Body of pancreas (tissue), 4 donors: ENCODE data around the gene AMPD2. TPM values are rescaled to one million over a fixed set of nuclear protein-coding genes. Genes with fewer than 3 reads are reported as not detected.

ENCODE experiments used
- ATAC-seq: fragments of 150-250 bp; one replicate; pipeline ENCODE4 v1.9.1; 2016
- DNase-seq, 4 donors: peaks; one replicate each; pipeline ENCODE4 v3.0.0-alpha.2; 2019
- H3K27ac ChIP-seq, 4 donors: fragments of 200-600 bp; sonication (generic); 1 replicate in 3 of 4; 2 replicates in 1 of 4; pipeline versions ENCODE4 v1.5.1 to v1.6.1; 2016 to 2019; ENCODE audit warnings: mild to moderate bottlenecking in 1 of 4, mixed read lengths in 1 of 4, moderate library complexity in 1 of 4
- H3K27me3 ChIP-seq, 2 donors: fragments of 200-600 bp; sonication (generic); one replicate each; pipeline ENCODE4 v1.6.0; 2016; ENCODE audit warnings: mild to moderate bottlenecking in 1 of 2
- H3K36me3 ChIP-seq, 2 donors: fragments of 200-600 bp; sonication (generic); replicated peaks in 1 of 2; 2 replicates each; pipeline ENCODE4 v1.5.1; 2016; ENCODE audit warnings: low read depth in 2 of 2; ENCODE audit not compliant: insufficient read depth in 1 of 2
- H3K4me1 ChIP-seq: fragments of 200-600 bp; sonication (generic); one replicate; pipeline ENCODE4 v1.6.0; 2016
- H3K4me3 ChIP-seq, 2 donors: fragments of 200-600 bp; sonication (generic); 1 replicate in 1 of 2; 2 replicates in 1 of 2; pipeline ENCODE4 v1.5.1; 2016 to 2019
- H3K9me3 ChIP-seq, 3 donors: fragments of 200-600 bp; sonication (generic); 1 replicate in 2 of 3; 2 replicates in 1 of 3; pipeline ENCODE4 v1.5.1; 2016
- CTCF ChIP-seq, 7 experiments: fragments of 450-650 bp in 4 of 7; fragments of 200-600 bp in 3 of 7; sonication (generic) in 3 of 7; IDR thresholded peaks; one replicate each; pipeline ENCODE4 v1.5.1; 2016 to 2019; ENCODE audit warnings: antibody characterized with exemption in 7 of 7
- POLR2A ChIP-seq, 3 donors: fragments of 450-650 bp; IDR thresholded peaks; one replicate each; pipeline ENCODE4 v1.6.1; 2016; ENCODE audit warnings: antibody characterized with exemption in 3 of 3, mild to moderate bottlenecking in 2 of 3
- WGBS, 2 donors: methylation state at CpG; one replicate each; pipeline ENCODE4 v1.1.5; 2017; 5-methylcytosine and 5-hydroxymethylcytosine counted together
- intact Hi-C: fragments of 100-400 bp; cut with DNase I; formaldehyde crosslinking; loops from one replicate; pipeline ENCODE4 v1.15.1; 2023
- total RNA-seq, 2 donors: library from RNA; depleted of rRNA; stranded (reverse); fragments of >200 nt; gene quantifications; one replicate each; pipeline ENCODE4 v1.1.0, GENCODE V29; 2016

Gene AMPD2
- total RNA-seq, 2 donors from 2014 or later = 22.1 to 111 TPM

- intact Hi-C loops = no loop called here
- WGBS, 2 donors = 0 to 4% methylated on average over 22 to 48 of the region's 54 CpGs
- DNase-seq (peak; percentile 83 to 92 (median 88)), ATAC-seq (peak; percentile 85)
- Histone ChIP-seq H3K4me3 (peak within 1 kb of the TSS; percentile 0 to 24), H3K9me3 (no peaks in the 10 kb centered on the region), H3K4me1 (peaks cover 48% of the 10 kb centered on the region), H3K27me3 (no peaks in the 10 kb centered on the region), H3K36me3 (no peaks in the 10 kb centered on the region), H3K27ac (peak within 1 kb of the TSS; percentile 71 to 83 (median 79))
- TF ChIP-seq POLR2A (IDR thresholded peaks at IDR 0.05) (peak; percentile 43 to 79 (median 79)), CTCF (IDR thresholded peaks at IDR 0.05) (peak in 2 of 7 experiments; percentile 8 to 25)
Measured at GRCh38 chr1:109655615-109656519, 36.2 kb downstream of the AMPD2 start, which contains the start of gene GSTM4. TSS of gene GSTM4 (plus strand) at chr1:109656099. CDS start at chr1:109656390, 291 bp downstream.

GRCh38 chr1:109657395-109657794, 37.8 kb downstream of the AMPD2 start:
- Histone ChIP-seq H3K36me3 (no peaks in the 10 kb centered on the region), H3K27ac (peak overlapping the region in 3 of 4 donors; percentile 76 to 83 (median 82)), H3K4me1 (peaks cover 48% of the 10 kb centered on the region), H3K27me3 (no peaks in the 10 kb centered on the region), H3K4me3 (no peak overlapping the region), H3K9me3 (no peaks in the 10 kb centered on the region)
- intact Hi-C loops = no loop called here
- WGBS, 2 donors = 90% methylated on average over 3 to 4 of the region's 4 CpGs
- DNase-seq = no peak
- no peak for ATAC-seq
- TF ChIP-seq CTCF (IDR thresholded peaks at IDR 0.05) = no peak
- TF ChIP-seq POLR2A (IDR thresholded peaks at IDR 0.05) = no peak

- intact Hi-C loops = no loop called here
- H3K4me3 ChIP-seq = no peak overlapping the region
- peak overlapping the region in 3 of 4 donors; percentile 58 to 83 (median 76) for H3K27ac ChIP-seq
- ATAC-seq (no peak), DNase-seq (no peak)
- no peaks in the 10 kb centered on the region for H3K9me3 ChIP-seq
- peaks cover 48% of the 10 kb centered on the region for H3K4me1 ChIP-seq
- no peaks in the 10 kb centered on the region for H3K36me3 ChIP-seq
- WGBS, 2 donors = 75 to 83% methylated on average over 7 of the region's 7 CpGs
- no peaks in the 10 kb centered on the region for H3K27me3 ChIP-seq
- TF ChIP-seq POLR2A (IDR thresholded peaks at IDR 0.05) = no peak
- no peak for TF ChIP-seq CTCF (IDR thresholded peaks at IDR 0.05)
Measured at GRCh38 chr1:109657970-109658369, 38.3 kb downstream of the AMPD2 start.

GRCh38 chr1:109658533-109659042, 39.0 kb downstream of the AMPD2 start:
- intact Hi-C loops = no loop called here
- TF ChIP-seq CTCF (IDR thresholded peaks at IDR 0.05) (no peak), POLR2A (IDR thresholded peaks at IDR 0.05) (no peak)
- Histone ChIP-seq H3K36me3 (no peaks in the 10 kb centered on the region), H3K9me3 (no peaks in the 10 kb centered on the region), H3K27me3 (no peaks in the 10 kb centered on the region), H3K4me1 (peaks cover 44% of the 10 kb centered on the region), H3K4me3 (no peak overlapping the region), H3K27ac (peak overlapping the region; percentile 45 to 83 (median 67))
- ATAC-seq (no peak), DNase-seq (no peak)
- WGBS, 2 donors = 20 to 40% methylated on average over 3 of the region's 3 CpGs
